ENCODE data around the gene GP2.

- TF ChIP-seq CTCF (IDR thresholded peaks at IDR 0.05) = no peak
- no peak for TF ChIP-seq ZFX (IDR thresholded peaks at IDR 0.05; ENCODE audit: borderline replicate concordance)
Measured at GRCh38 chr16:20320178-20320577, 7.1 kb downstream of the GP2 start.

Measured in 22Rv1 (cell line).